Measurements from ENCODE around the gene IKZF3. TPM values are rescaled to one million over a fixed set of nuclear protein-coding genes. Genes with fewer than 3 reads are reported as not detected.
A peak's percentile ranks its signal among the peaks of the same experiment; 100 is the strongest.

The IKZF3 gene
- total RNA-seq, 2 donors from 2014 or later = 0.55 to 1.7 TPM

DNA sequence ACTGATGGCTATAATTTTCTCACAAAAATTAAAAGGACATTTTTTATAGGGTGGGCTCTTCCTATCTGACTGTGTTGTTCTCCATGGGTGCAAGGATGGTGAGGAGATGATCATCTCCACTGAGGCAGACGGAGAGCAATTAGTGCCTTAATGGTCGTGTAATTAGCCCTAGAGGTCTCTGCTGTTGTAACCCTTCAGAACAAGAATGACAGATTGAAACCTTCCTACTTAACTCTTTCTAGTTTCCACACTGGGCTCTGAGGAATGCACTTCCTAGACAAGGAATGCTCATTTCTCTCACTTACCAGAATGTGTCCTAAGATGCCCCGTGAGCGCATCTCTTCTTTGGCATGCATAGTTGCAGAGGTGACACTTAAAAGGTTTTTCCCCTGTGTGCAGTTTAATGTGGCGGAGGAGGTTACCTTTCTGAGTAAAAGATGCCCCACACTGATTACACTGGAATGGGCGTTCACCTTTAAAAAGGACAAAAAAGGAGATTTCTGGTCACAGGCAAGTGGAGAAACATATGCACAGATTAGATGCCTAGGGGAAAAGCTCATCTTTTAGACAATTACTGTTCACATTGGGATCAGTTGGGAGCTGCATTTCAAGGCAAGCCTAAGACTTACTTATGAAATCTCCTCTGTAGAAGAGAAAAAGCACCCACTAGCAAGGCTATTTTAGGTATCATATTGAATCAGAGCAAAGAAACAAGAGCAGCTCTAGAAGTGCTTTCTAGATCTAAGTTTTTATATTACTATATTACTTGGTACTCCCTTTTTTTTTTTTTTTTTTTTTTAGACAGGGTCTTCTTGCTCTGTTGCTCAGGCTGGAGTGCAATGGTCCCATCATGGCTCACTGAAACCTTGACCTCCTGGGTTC is 72.8 kb downstream of the IKZF3 start:
- Histone ChIP-seq H3K36me3 (no peaks in the 10 kb centered on the region), H3K4me3 (no peak overlapping the region), H3K27ac (no peak overlapping the region), H3K27me3 (replicated peaks; ENCODE audit: insufficient read depth) (no peaks in the 10 kb centered on the region), H3K9me3 (no peaks in the 10 kb centered on the region), H3K4me1 (replicated peaks) (no peaks in the 10 kb centered on the region)
- WGBS = 74% methylated on average over 6 of the region's 6 CpGs
- TF ChIP-seq, protein P1, sequence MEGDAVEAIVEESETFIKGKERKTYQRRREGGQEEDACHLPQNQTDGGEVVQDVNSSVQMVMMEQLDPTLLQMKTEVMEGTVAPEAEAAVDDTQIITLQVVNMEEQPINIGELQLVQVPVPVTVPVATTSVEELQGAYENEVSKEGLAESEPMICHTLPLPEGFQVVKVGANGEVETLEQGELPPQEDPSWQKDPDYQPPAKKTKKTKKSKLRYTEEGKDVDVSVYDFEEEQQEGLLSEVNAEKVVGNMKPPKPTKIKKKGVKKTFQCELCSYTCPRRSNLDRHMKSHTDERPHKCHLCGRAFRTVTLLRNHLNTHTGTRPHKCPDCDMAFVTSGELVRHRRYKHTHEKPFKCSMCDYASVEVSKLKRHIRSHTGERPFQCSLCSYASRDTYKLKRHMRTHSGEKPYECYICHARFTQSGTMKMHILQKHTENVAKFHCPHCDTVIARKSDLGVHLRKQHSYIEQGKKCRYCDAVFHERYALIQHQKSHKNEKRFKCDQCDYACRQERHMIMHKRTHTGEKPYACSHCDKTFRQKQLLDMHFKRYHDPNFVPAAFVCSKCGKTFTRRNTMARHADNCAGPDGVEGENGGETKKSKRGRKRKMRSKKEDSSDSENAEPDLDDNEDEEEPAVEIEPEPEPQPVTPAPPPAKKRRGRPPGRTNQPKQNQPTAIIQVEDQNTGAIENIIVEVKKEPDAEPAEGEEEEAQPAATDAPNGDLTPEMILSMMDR (IDR thresholded peaks at IDR 0.05) = no peak
- TF ChIP-seq POLR2A (IDR thresholded peaks at IDR 0.05) = no peak
- no peak for TF ChIP-seq POLR2AphosphoS5 (IDR thresholded peaks at IDR 0.05)
- intact Hi-C loops (cut with DNase I) = no loop called here
- no peak for DNase-seq (ENCODE audit: low spot score)

DNA sequence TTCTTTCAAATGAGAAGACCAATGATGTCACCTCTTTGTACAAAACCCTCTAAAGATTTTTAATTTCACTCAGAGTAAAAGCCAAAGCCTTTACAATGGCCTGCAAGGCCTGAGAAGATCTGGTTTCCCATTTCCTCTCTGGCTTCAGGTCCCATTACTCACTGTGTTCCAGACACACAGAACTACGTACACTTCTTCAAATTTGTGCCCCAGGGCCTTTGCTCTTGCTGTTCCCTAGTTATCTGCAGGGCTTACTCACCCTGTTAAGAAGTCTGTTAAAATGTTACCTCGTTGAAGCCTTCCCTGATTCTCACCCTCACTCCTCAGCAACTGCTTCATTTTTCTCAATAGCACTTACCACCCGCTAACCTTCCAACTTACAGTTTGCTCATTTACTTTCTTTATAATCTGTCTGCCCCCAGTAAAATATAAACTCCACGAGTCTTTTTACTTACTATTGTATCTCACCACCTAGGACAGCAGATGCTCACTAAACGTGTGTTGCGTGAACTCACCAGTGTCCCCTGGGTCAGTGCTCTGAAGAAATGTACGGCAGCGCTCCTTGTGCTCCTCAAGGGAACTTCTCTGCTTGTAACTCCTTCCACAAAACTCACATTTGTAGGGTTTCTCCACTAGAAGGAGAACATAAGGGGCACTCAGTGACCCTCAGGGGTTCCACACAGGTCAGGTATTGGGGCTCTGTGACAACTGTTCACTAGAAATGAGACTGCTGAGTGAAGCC is 76.2 kb downstream of the IKZF3 start:
- Histone ChIP-seq H3K27ac (no peak overlapping the region), H3K36me3 (no peaks in the 10 kb centered on the region), H3K27me3 (replicated peaks; ENCODE audit: insufficient read depth) (no peaks in the 10 kb centered on the region), H3K4me3 (no peak overlapping the region), H3K4me1 (replicated peaks) (no peaks in the 10 kb centered on the region), H3K9me3 (no peaks in the 10 kb centered on the region)
- WGBS = 78% methylated on average over 8 of the region's 8 CpGs
- no peak for DNase-seq (ENCODE audit: low spot score)
- TF ChIP-seq, protein P1 (IDR thresholded peaks at IDR 0.05) = no peak
- TF ChIP-seq POLR2AphosphoS5 (IDR thresholded peaks at IDR 0.05) (no peak), POLR2A (IDR thresholded peaks at IDR 0.05) (no peak)
- intact Hi-C loops (cut with DNase I) = no loop called here

DNA sequence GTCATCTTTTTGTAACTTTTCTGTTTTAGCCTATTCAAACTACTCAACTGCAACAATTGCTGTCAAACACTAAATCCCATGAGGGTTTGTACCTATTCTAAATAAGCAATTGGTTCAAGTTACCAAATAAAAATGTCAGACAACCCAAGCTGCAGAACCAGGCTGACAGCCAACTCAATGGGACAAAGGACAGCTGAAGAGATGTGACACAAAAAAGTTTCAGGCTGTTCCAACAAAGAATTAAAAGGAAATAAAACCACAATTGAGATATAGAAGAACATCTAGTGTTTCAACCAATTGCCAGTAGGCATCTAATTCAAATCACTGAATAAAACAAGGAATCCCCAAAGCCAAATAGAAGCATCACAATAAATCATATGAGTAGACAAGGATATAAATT is 77.1 kb downstream of the IKZF3 start:
- H3K9me3 ChIP-seq = no peaks in the 10 kb centered on the region
- H3K4me3 ChIP-seq = no peak overlapping the region
- no peak overlapping the region for H3K27ac ChIP-seq
- H3K36me3 ChIP-seq = no peaks in the 10 kb centered on the region
- H3K27me3 ChIP-seq (replicated peaks; ENCODE audit: insufficient read depth) = no peaks in the 10 kb centered on the region
- peak; percentile 75 for TF ChIP-seq POLR2AphosphoS5 (IDR thresholded peaks at IDR 0.05)
- TF ChIP-seq, protein P1 (IDR thresholded peaks at IDR 0.05) = no peak
- DNase-seq (ENCODE audit: low spot score) = peak; percentile 36
- no peaks in the 10 kb centered on the region for H3K4me1 ChIP-seq (replicated peaks)
- intact Hi-C loops (cut with DNase I) = no loop called here

DNA sequence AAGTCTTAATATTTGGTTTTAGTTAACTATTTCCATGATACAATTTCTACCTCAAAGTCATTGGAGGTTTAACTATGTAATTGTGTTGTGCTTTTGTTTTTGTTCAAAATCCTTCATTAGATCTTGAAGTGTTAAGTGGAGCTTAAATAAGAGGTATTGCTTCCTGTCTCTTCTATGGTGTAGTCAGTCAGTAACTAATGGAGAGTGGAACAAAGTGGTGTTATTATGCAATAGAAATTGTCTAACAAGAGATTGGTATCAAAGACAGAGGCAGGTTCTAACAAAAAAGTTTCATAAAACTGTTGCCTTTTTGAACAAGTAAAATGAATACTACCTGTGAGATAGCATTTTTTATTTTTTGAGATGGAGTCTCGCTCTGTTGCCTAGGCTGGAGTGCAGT is 81.1 kb downstream of the IKZF3 start:
- Histone ChIP-seq H3K4me1 (replicated peaks) (no peaks in the 10 kb centered on the region), H3K4me3 (no peak overlapping the region), H3K27ac (no peak overlapping the region), H3K9me3 (no peaks in the 10 kb centered on the region), H3K36me3 (no peaks in the 10 kb centered on the region), H3K27me3 (replicated peaks; ENCODE audit: insufficient read depth) (no peaks in the 10 kb centered on the region)
- TF ChIP-seq POLR2AphosphoS5 (IDR thresholded peaks at IDR 0.05) (no peak), POLR2A (IDR thresholded peaks at IDR 0.05) (no peak)
- TF ChIP-seq, protein P1 (IDR thresholded peaks at IDR 0.05) = no peak
- intact Hi-C loops (cut with DNase I) = no loop called here
- 22% methylated on average over 1 of the region's 1 CpG for WGBS
- DNase-seq (ENCODE audit: low spot score) = no peak
